ENCODE data around the gene BPNT1.

DNA sequence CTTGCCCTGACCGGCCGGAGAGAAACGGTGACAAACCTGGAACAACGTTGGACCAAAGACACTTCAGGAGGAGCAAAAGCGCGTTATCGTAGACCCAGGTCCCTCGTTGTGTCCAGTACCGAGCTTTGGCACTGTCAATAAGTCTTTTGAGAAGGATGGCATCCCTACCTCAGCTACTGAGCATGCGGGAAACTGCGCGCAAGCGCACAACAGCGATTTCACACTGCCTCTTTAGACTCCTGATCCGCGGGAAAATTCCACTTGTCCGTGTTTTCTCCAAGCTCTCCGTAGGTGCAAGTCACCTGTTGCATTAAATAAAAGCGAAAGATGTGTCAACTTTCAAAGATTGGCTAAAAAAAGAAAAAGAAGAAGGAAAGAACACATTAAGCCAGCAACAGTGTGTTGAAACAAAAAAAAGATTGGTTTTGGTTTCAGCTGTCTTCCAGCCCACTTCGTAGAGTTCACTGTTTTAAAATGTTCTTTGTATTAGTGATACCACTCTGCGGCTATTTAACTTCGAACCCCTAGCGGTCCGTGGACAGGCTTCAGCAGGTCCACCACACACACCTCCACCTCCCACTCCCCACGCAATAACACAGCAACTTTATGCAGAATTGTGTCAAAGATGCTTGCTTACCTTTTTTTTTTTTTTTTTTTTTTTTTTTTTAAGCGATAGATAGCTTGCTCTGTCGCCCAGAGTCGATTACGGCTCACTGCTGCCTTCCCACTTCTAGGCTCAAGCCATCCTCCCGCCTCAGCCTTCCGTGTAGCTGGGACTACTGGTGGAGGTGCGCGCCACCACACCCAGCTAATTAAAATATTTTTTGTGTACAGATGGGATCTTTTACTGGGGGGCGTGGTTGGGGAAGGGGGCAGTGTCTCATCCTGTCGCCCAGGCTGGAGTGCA, at the start of gene BPNT1:
- TF ChIP-seq, protein P1, sequence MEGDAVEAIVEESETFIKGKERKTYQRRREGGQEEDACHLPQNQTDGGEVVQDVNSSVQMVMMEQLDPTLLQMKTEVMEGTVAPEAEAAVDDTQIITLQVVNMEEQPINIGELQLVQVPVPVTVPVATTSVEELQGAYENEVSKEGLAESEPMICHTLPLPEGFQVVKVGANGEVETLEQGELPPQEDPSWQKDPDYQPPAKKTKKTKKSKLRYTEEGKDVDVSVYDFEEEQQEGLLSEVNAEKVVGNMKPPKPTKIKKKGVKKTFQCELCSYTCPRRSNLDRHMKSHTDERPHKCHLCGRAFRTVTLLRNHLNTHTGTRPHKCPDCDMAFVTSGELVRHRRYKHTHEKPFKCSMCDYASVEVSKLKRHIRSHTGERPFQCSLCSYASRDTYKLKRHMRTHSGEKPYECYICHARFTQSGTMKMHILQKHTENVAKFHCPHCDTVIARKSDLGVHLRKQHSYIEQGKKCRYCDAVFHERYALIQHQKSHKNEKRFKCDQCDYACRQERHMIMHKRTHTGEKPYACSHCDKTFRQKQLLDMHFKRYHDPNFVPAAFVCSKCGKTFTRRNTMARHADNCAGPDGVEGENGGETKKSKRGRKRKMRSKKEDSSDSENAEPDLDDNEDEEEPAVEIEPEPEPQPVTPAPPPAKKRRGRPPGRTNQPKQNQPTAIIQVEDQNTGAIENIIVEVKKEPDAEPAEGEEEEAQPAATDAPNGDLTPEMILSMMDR (IDR thresholded peaks at IDR 0.05) = peak in 1 of 4 experiments; percentile 8
- TF ChIP-seq POLR2AphosphoS5 (IDR thresholded peaks at IDR 0.05) (peak; percentile 97), POLR2A (IDR thresholded peaks at IDR 0.05) (peak; percentile 74)
